Measurements from ENCODE around the gene POLD2. TPM values are rescaled to one million over a fixed set of nuclear protein-coding genes. Genes with fewer than 3 reads are reported as not detected.

POLD2 gene
- total RNA-seq, 4 donors from 2014 or later, result 12.9 to 73.3 (median 33.7) TPM

DNA sequence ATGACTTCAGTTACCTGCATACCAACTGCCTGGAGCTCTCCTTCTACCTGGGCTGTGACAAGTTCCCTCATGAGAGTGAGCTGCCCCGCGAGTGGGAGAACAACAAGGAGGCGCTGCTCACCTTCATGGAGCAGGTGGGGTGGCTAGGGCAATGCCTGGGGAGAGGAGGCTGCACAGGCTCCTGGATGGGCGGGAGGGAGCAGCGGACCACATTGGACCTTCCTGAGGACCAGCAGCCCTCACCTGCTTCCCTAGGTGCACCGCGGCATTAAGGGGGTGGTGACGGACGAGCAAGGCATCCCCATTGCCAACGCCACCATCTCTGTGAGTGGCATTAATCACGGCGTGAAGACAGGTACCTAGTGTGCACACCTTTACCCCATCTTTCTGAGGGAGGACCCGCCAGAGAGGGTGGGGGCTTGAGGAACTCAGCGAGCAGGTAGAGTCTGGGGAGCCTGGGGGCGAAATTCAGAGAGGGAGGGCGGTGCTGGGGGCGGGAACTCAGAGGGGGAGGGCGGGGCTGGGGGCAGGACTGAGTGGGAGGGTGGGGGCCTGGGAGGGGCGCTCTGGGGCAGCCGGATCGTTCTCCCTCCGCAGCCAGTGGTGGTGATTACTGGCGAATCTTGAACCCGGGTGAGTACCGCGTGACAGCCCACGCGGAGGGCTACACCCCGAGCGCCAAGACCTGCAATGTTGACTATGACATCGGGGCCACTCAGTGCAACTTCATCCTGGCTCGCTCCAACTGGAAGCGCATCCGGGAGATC lies 10.2 kb downstream of the POLD2 start:
- no peak for DNase-seq
- no peaks in the 10 kb centered on the region for H3K9me3 ChIP-seq
- no peak for TF ChIP-seq CTCF (IDR thresholded peaks at IDR 0.05)
- TF ChIP-seq POLR2A (IDR thresholded peaks at IDR 0.05), result no peak
- no peaks in the 10 kb centered on the region for H3K36me3 ChIP-seq
- no peak overlapping the region for H3K4me3 ChIP-seq
- no peaks in the 10 kb centered on the region for H3K27me3 ChIP-seq
- no peaks in the 10 kb centered on the region for H3K4me1 ChIP-seq
- intact Hi-C loops (cut with DNase I; ENCODE audit: low total_unique reads), result no loop called here
- no peak overlapping the region for H3K27ac ChIP-seq

DNA sequence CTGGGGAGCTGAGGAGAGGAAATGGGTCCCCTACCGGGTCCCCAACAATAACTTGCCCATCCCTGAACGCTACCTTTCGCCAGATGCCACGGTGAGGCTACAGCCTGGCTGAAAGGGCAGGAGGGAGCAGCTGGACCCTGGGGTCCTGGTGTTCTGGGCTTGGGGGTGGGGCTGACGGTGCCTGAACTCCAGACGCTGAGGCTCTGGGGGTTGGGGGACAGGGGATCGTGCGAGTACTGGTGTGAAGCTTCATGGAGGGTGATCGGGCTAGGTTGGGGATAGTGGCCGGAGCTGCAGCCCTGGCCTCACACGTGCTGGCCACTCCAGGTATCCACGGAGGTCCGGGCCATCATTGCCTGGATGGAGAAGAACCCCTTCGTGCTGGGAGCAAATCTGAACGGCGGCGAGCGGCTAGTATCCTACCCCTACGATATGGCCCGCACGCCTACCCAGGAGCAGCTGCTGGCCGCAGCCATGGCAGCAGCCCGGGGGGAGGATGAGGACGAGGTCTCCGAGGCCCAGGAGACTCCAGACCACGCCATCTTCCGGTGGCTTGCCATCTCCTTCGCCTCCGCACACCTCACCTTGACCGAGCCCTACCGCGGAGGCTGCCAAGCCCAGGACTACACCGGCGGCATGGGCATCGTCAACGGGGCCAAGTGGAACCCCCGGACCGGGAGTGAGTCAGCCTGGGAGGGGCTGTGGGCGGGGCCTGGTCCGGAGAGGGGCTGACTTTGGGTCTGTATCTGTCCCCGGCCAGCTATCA lies 10.9 kb downstream of the POLD2 start:
- no peak overlapping the region for H3K27ac ChIP-seq
- intact Hi-C loops (cut with DNase I; ENCODE audit: low total_unique reads), result no loop called here
- no peak for DNase-seq
- H3K4me1 ChIP-seq, result peaks cover 0 to 4% of the 10 kb centered on the region in 2 donors
- H3K36me3 ChIP-seq, result no peaks in the 10 kb centered on the region
- no peak overlapping the region for H3K4me3 ChIP-seq
- no peaks in the 10 kb centered on the region for H3K9me3 ChIP-seq
- no peaks in the 10 kb centered on the region for H3K27me3 ChIP-seq
- TF ChIP-seq CTCF (IDR thresholded peaks at IDR 0.05), result no peak
- no peak for TF ChIP-seq POLR2A (IDR thresholded peaks at IDR 0.05)

DNA sequence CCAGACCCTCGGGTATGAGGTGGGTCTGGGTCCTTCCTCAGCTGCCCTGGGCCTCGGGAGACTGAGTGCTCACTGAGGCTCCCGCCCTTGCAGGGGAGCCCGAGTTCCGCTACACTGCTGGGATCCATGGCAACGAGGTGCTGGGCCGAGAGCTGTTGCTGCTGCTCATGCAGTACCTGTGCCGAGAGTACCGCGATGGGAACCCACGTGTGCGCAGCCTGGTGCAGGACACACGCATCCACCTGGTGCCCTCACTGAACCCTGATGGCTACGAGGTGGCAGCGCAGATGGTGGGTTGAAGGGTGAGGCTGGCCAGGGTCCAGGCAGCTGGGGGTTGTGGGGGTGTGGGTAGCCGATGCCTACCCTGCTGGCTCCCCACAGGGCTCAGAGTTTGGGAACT lies 11.6 kb downstream of the POLD2 start:
- no peaks in the 10 kb centered on the region for H3K9me3 ChIP-seq
- no peak overlapping the region for H3K4me3 ChIP-seq
- H3K36me3 ChIP-seq, result no peaks in the 10 kb centered on the region
- peaks cover 5 to 9% of the 10 kb centered on the region in 2 donors for H3K4me1 ChIP-seq
- no peaks in the 10 kb centered on the region for H3K27me3 ChIP-seq
- intact Hi-C loops (cut with DNase I; ENCODE audit: low total_unique reads), result no loop called here
- no peak for DNase-seq
- no peak for TF ChIP-seq POLR2A (IDR thresholded peaks at IDR 0.05)
- no peak overlapping the region for H3K27ac ChIP-seq

GRCh38 chr7:44110719-44111635 lies 12.4 kb downstream of the POLD2 start:
- H3K36me3 ChIP-seq, result no peaks in the 10 kb centered on the region
- no peaks in the 10 kb centered on the region for H3K9me3 ChIP-seq
- DNase-seq, result no peak
- H3K4me3 ChIP-seq, result no peak overlapping the region
- no peaks in the 10 kb centered on the region for H3K27me3 ChIP-seq
- H3K27ac ChIP-seq, result peak overlapping the region in 1 of 2 donors; percentile 1
- intact Hi-C loops (cut with DNase I; ENCODE audit: low total_unique reads), result no loop called here
- peaks cover 7 to 15% of the 10 kb centered on the region in 2 donors for H3K4me1 ChIP-seq
- TF ChIP-seq CTCF (IDR thresholded peaks at IDR 0.05) (no peak), POLR2A (IDR thresholded peaks at IDR 0.05) (no peak)

DNA sequence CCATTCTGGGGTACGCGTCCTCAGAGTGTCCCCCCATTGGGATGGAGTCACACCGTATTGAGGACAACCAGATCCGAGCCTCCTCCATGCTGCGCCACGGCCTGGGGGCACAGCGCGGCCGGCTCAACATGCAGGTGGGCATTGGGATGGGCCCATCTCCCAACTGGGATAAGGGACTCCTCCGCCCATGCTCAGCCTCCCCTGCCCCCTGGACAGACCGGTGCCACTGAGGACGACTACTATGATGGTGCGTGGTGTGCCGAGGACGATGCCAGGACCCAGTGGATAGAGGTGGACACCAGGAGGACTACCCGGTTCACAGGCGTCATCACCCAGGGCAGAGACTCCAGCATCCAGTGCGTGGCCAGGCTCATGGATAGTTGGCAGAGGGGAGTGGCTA lies 13.4 kb downstream of the POLD2 start:
- intact Hi-C loops (cut with DNase I; ENCODE audit: low total_unique reads), result no loop called here

More for the DNA sequence above, 13.4 kb downstream of the POLD2 start:
- H3K4me3 ChIP-seq, result no peak overlapping the region
- H3K27me3 ChIP-seq, result no peaks in the 10 kb centered on the region
- peaks cover 7 to 15% of the 10 kb centered on the region in 2 donors for H3K4me1 ChIP-seq
- no peak overlapping the region for H3K27ac ChIP-seq
- no peaks in the 10 kb centered on the region for H3K36me3 ChIP-seq
- no peak for DNase-seq
- TF ChIP-seq POLR2A (IDR thresholded peaks at IDR 0.05), result no peak
- no peak for TF ChIP-seq CTCF (IDR thresholded peaks at IDR 0.05)
- no peaks in the 10 kb centered on the region for H3K9me3 ChIP-seq
